Pancreas (tissue), 10 donors: ENCODE results near the gene PATL2. TPM values are rescaled to one million over a fixed set of nuclear protein-coding genes. Genes with fewer than 3 reads are reported as not detected.

Experiments
- ATAC-seq, 4 donors: fragments of 200-7000 bp; cut with Tn5 transposase; one replicate each; pipeline versions ENCODE4 v1.8.0 to v1.9.1; 2020; ENCODE audit warnings: mild to moderate bottlenecking in 4 of 4, moderate library complexity in 4 of 4
- DNase-seq, 6 donors: peaks; one replicate each; pipeline ENCODE4 v3.0.0-alpha.2; 2020
- FAIRE-seq: peaks from 2 replicates; lab custom pipeline; 2012; peaks lifted over from hg19 to GRCh38; lab: Jason Lieb, UNC
- H3K27ac ChIP-seq, 4 donors: fragments of 200-600 bp; sonication (generic); 1 replicate in 3 of 4; 2 replicates in 1 of 4; pipeline versions ENCODE4 v1.5.0 to v1.8.0; 2020
- H3K27me3 ChIP-seq, 4 donors: fragments of 200-600 bp; one replicate each; pipeline ENCODE4 v1.8.0; 2021
- H3K36me3 ChIP-seq, 3 donors: fragments of 200-600 bp; sonication (generic) in 1 of 3; one replicate each; pipeline versions ENCODE4 v1.5.0 to v1.8.0; 2020 to 2021
- H3K4me1 ChIP-seq, 3 donors: fragments of 200-600 bp; one replicate each; pipeline ENCODE4 v1.8.0; 2021
- H3K4me3 ChIP-seq, 4 donors: fragments of 200-600 bp; sonication (generic) in 2 of 4; one replicate each; pipeline versions ENCODE4 v1.5.0 to v1.8.0; 2020 to 2021
- H3K9me3 ChIP-seq, 4 donors: fragments of 200-600 bp; one replicate each; pipeline ENCODE4 v1.8.0; 2021
- CTCF ChIP-seq, 4 donors: fragments of 200-600 bp; sonication (generic) in 3 of 4; IDR thresholded peaks; one replicate each; pipeline versions ENCODE4 v1.5.0 to v1.8.0; 2021; ENCODE audit warnings: antibody characterized with exemption in 4 of 4
- WGBS, 2 donors: extraction: QIAGEN DNeasy Blood & Tissue Kit; methylation state at CpG; one replicate each; pipeline ENCODE4 v1.1.7; 2013; 5-methylcytosine and 5-hydroxymethylcytosine counted together
- intact Hi-C, 3 donors: fragments of 100-400 bp; cut with DNase I; formaldehyde crosslinking; loops; one replicate each; pipeline versions ENCODE4 v1.11.1 to v1.14.2; 2022
- polyA plus RNA-seq, 2 donors: library from polyadenylated mRNA; stranded (reverse); fragments of 200-250 nt; gene quantifications; one replicate each; pipeline ENCODE4 v1.2.3, GENCODE V29; 2013
- total RNA-seq, 6 donors: library from RNA; stranded (reverse); fragmentation: NEBNext Ultra II Directional in 4 of 6; extraction: Animal tissue kit (Norgen Biotek cat#: 25700) in 4 of 6; gene quantifications; one replicate each; pipeline versions ENCODE4 v1.2.1 to v1.2.4, GENCODE V29; 2021 to 2023
- donor health status: healthy with polysubstance abuse.
- donor health status: DM: no; HTN: no; CAD: no; lungs with moderate emphysema.
- donor health status: DM: no; HTN: no; CAD: no.
- donor health status: control.
- donor health status: control.
- donor health status: Bipolar disorder and iron deficiency.
- donor health status: DM: yes; HTN: yes; CAD: no.
- donor health status: DM: no; HTN: no; CAD: no.
- donor health status: DM: no; HTN: no; CAD: no.
- donor health status: DM: yes; HTN: yes; CAD: no.

The PATL2 gene
- total and polyA plus RNA-seq, 8 donors = 0.24 to 1.6 (median 0.63) TPM

GRCh38 chr15:44663410-44664308 lies 47.5 kb downstream of the PATL2 start, which contains the start of gene SPG11:
Gene SPG11, minus strand, starts transcription at chr15:44663662. Its CDS starts 15 bp downstream, at chr15:44663647.
- Histone ChIP-seq H3K4me1 (peaks cover 6 to 14% (median 8%) of the 10 kb centered on the region in 3 donors), H3K27me3 (no peaks in the 10 kb centered on the region), H3K36me3 (peaks cover 0 to 11% (median 3%) of the 10 kb centered on the region in 3 donors), H3K27ac (peak within 1 kb of the TSS; percentile 96 to 98 (median 98)), H3K9me3 (no peaks in the 10 kb centered on the region), H3K4me3 (peak within 1 kb of the TSS; percentile 92 to 100 (median 95))
- FAIRE-seq = peak; percentile 57
- peak; percentile 95 to 98 (median 98) for ATAC-seq
- intact Hi-C loops = loop anchor here in 1 of 3 donors (10.0 kb wide), 1 partner anchor 71 kb away; the partner anchor contains the start of gene TRIM69
- peak; percentile 92 to 96 (median 95) for TF ChIP-seq CTCF (IDR thresholded peaks at IDR 0.05)
- WGBS, 2 donors = 9 to 10% methylated on average over 49 to 53 of the region's 53 CpGs
- peak; percentile 97 to 99 (median 98) for DNase-seq

GRCh38 chr15:44662478-44663409 lies 48.4 kb downstream of the PATL2 start:
- intact Hi-C loops = loop anchor here in 1 of 3 donors (10.0 kb wide), 1 partner anchor 72 kb away; the partner anchor contains the start of gene TRIM69
- 3 to 5% methylated on average over 25 to 34 of the region's 34 CpGs for WGBS, 2 donors
- FAIRE-seq = no peak

GRCh38 chr15:44661576-44661975 lies 49.5 kb downstream of the PATL2 start:
- no peak for ATAC-seq
- Histone ChIP-seq H3K27me3 (no peaks in the 10 kb centered on the region), H3K36me3 (peaks cover 0 to 19% (median 3%) of the 10 kb centered on the region in 3 donors), H3K4me1 (peaks cover 6 to 14% (median 8%) of the 10 kb centered on the region in 3 donors), H3K27ac (no peak overlapping the region), H3K9me3 (no peaks in the 10 kb centered on the region), H3K4me3 (no peak overlapping the region)
- FAIRE-seq = no peak
- no peak for DNase-seq
- TF ChIP-seq CTCF (IDR thresholded peaks at IDR 0.05) = no peak
- intact Hi-C loops = loop anchor here in 1 of 3 donors (10.0 kb wide), 1 partner anchor 73 kb away; the partner anchor contains the start of gene TRIM69

More at GRCh38 chr15:44662478-44663409, 48.4 kb downstream of the PATL2 start:
- peak; percentile 69 to 87 (median 75) for DNase-seq
- Histone ChIP-seq H3K4me1 (peaks cover 6 to 14% (median 8%) of the 10 kb centered on the region in 3 donors), H3K36me3 (peaks cover 0 to 11% (median 3%) of the 10 kb centered on the region in 3 donors), H3K9me3 (no peaks in the 10 kb centered on the region), H3K4me3 (peak overlapping the region; percentile 92 to 100 (median 95)), H3K27ac (peak overlapping the region; percentile 96 to 98 (median 98)), H3K27me3 (no peaks in the 10 kb centered on the region)
- no peak for TF ChIP-seq CTCF (IDR thresholded peaks at IDR 0.05)
- peak; percentile 72 to 83 (median 78) for ATAC-seq

GRCh38 chr15:44659056-44659455 lies 52.1 kb downstream of the PATL2 start:
- Histone ChIP-seq H3K27me3 (no peaks in the 10 kb centered on the region), H3K4me1 (peaks cover 6 to 14% (median 8%) of the 10 kb centered on the region in 3 donors), H3K4me3 (no peak overlapping the region), H3K36me3 (peaks cover 0 to 31% (median 3%) of the 10 kb centered on the region in 3 donors), H3K27ac (no peak overlapping the region), H3K9me3 (no peaks in the 10 kb centered on the region)
- WGBS, 2 donors = 98% methylated on average over 3 of the region's 3 CpGs
- intact Hi-C loops = no loop called here
- FAIRE-seq (no peak), DNase-seq (no peak), ATAC-seq (no peak)
- TF ChIP-seq CTCF (IDR thresholded peaks at IDR 0.05) = no peak
